ENCODE results near the gene RARRES1.

DNA sequence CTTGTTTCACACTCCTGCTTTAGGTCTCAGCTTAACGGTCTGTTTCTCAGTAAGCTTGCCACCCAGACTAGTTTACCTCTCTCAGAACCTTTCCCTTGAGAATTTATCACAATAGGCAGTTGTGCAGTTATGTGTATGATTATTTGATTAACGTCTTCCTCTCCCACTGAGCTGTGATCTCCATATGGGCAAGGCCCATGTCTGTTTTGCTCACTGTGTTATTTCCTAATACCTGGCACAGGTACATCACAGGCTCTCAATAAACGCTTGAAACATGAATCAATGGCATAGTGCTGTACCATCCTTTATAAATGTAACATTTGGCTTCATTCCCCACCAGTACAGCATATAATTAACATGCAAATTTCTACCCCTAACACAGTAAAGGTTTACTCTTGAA is 29.1 kb upstream of the RARRES1 start:
- TF ChIP-seq CTCF (conservative IDR thresholded peaks at IDR 0.05; ENCODE audit: low read length), result no peak
- TF ChIP-seq EZH2phosphoT487 (IDR thresholded peaks at IDR 0.05; ENCODE audit: borderline replicate concordance, low read depth, low read length), result no peak
